Liver (tissue), 9 donors: Measurements from ENCODE around the gene FMN1. TPM values are rescaled to one million over a fixed set of nuclear protein-coding genes. Genes with fewer than 3 reads are reported as not detected.

Experiments
- DNase-seq: peaks from one replicate; pipeline ENCODE4 v3.0.0-alpha.2; 2017; ENCODE audit warnings: low spot score
- H3K27ac ChIP-seq, 2 donors: one replicate each; pipeline ENCODE4 v1.7.0; 2013; ENCODE audit warnings: inconsistent platforms in 2 of 2, low read length in 2 of 2, control low read depth in 1 of 2, low read depth in 1 of 2, mild to moderate bottlenecking in 1 of 2
- H3K27me3 ChIP-seq, 4 donors: one replicate each; pipeline versions ENCODE4 v1.6.1 to v1.7.0; 2013; ENCODE audit warnings: low read length in 3 of 4, inconsistent platforms in 1 of 4, mild to moderate bottlenecking in 1 of 4, moderate library complexity in 1 of 4; ENCODE audit not compliant: control insufficient read depth in 4 of 4, insufficient read depth in 4 of 4
- H3K36me3 ChIP-seq, 4 donors: one replicate each; pipeline versions ENCODE4 v1.6.1 to v1.7.0; 2013; ENCODE audit warnings: low read length in 3 of 4, mild to moderate bottlenecking in 3 of 4, low read depth in 1 of 4, moderate library complexity in 1 of 4; ENCODE audit not compliant: control insufficient read depth in 4 of 4, insufficient read depth in 3 of 4
- H3K4me1 ChIP-seq, 4 donors: one replicate each; pipeline versions ENCODE4 v1.6.1 to v1.7.0; 2013; ENCODE audit warnings: low read length in 3 of 4, mild to moderate bottlenecking in 3 of 4, moderate library complexity in 1 of 4; ENCODE audit not compliant: control insufficient read depth in 4 of 4, insufficient read depth in 4 of 4
- H3K4me3 ChIP-seq, 3 donors: one replicate each; pipeline versions ENCODE4 v1.6.1 to v1.7.0; 2013; ENCODE audit warnings: low read length in 3 of 3, control low read depth in 1 of 3, low read depth in 1 of 3, mild to moderate bottlenecking in 1 of 3
- H3K9ac ChIP-seq, 2 donors: one replicate each; pipeline ENCODE4 v1.7.0; 2013; ENCODE audit warnings: low read length in 2 of 2, mild to moderate bottlenecking in 2 of 2, moderate library complexity in 2 of 2, control low read depth in 1 of 2, low read depth in 1 of 2
- H3K9me3 ChIP-seq, 4 donors: one replicate each; pipeline versions ENCODE4 v1.6.1 to v1.7.0; 2013; ENCODE audit warnings: low read length in 3 of 4; ENCODE audit not compliant: control insufficient read depth in 4 of 4
- ATF3 ChIP-seq: IDR thresholded peaks from 2 replicates; pipeline ENCODE4 v1.6.1; 2016; ENCODE audit warnings: antibody characterized with exemption
- EGR1 ChIP-seq, 2 donors: IDR thresholded peaks; 2 replicates each; pipeline ENCODE4 v1.6.1; 2016 to 2018; ENCODE audit warnings: antibody characterized with exemption in 2 of 2, low read depth in 2 of 2
- FOXA1 ChIP-seq: IDR thresholded peaks from 2 replicates; pipeline ENCODE4 v1.6.1; 2016; ENCODE audit warnings: antibody characterized with exemption
- FOXA2 ChIP-seq: IDR thresholded peaks from 2 replicates; pipeline ENCODE4 v1.6.1; 2016; ENCODE audit warnings: antibody characterized with exemption
- GABPA ChIP-seq, 2 donors: IDR thresholded peaks in 1 of 2; conservative IDR thresholded peaks in 1 of 2; 2 replicates each; pipeline ENCODE4 v1.6.1; 2016; ENCODE audit warnings: antibody characterized with exemption in 2 of 2, mild to moderate bottlenecking in 1 of 2, moderate library complexity in 1 of 2
- HNF4A ChIP-seq, 2 donors: conservative IDR thresholded peaks; 2 replicates each; pipeline ENCODE4 v1.6.1; 2016; ENCODE audit warnings: antibody characterized with exemption in 2 of 2, mild to moderate bottlenecking in 2 of 2
- JUND ChIP-seq, 2 donors: IDR thresholded peaks; 2 replicates each; pipeline ENCODE4 v1.6.1; 2016; ENCODE audit warnings: antibody characterized with exemption in 2 of 2
- NR2F2 ChIP-seq: IDR thresholded peaks from 2 replicates; pipeline ENCODE4 v1.6.1; 2016; ENCODE audit warnings: antibody characterized with exemption
- RAD21 ChIP-seq, 2 donors: IDR thresholded peaks; 2 replicates each; pipeline ENCODE4 v1.6.1; 2016; ENCODE audit warnings: antibody characterized with exemption in 2 of 2, mild to moderate bottlenecking in 2 of 2
- REST ChIP-seq: IDR thresholded peaks from 2 replicates; pipeline ENCODE4 v1.6.1; 2016; ENCODE audit warnings: antibody characterized with exemption, mild to moderate bottlenecking
- SP1 ChIP-seq: IDR thresholded peaks from 2 replicates; pipeline ENCODE4 v1.6.1; 2018; ENCODE audit warnings: antibody characterized with exemption, mild to moderate bottlenecking
- TAF1 ChIP-seq: conservative IDR thresholded peaks from 2 replicates; pipeline ENCODE4 v1.6.1; 2016; ENCODE audit warnings: antibody characterized with exemption, mild to moderate bottlenecking
- YY1 ChIP-seq: IDR thresholded peaks from 2 replicates; pipeline ENCODE4 v1.6.1; 2016; ENCODE audit warnings: antibody characterized with exemption, mild to moderate bottlenecking
- WGBS: extraction: QIAGEN DNeasy Blood & Tissue Kit; methylation state at CpG from one replicate; pipeline ENCODE4 v1.1.7; 2013; 5-methylcytosine and 5-hydroxymethylcytosine counted together
- polyA plus RNA-seq, 2 donors: library from polyadenylated mRNA; stranded (reverse) in 1 of 2; unstranded in 1 of 2; fragments of 200-250 nt in 1 of 2; fragments of >200 nt in 1 of 2; fragmentation: Nextera tagmentation in 1 of 2; extraction: Ambion mirVana in 1 of 2; gene quantifications; one replicate each; pipeline versions ENCODE4 v1.2.1 to v1.2.3, GENCODE V29; 2013 to 2015
- total RNA-seq, 2 donors: library from RNA; depleted of rRNA; stranded (reverse); fragments of >200 nt; gene quantifications; one replicate each; pipeline ENCODE4 v1.2.3, GENCODE V29; 2014
- TF ChIP-seq, protein P1 (sequence below): fragments of 150-350 bp; IDR thresholded peaks from 2 replicates; pipeline ENCODE4 v1.5.1; 2017; ENCODE audit warnings: improper control_type of control experiment, low read depth, low read length; ENCODE audit not compliant: missing input control
- TF ChIP-seq, protein P2 (sequence below): IDR thresholded peaks from 2 replicates; pipeline ENCODE4 v1.6.1; 2016; ENCODE audit warnings: antibody characterized with exemption
- donor health status: healthy.
- donor health status: healthy.
- donor health status: healthy.
- donor health status: healthy.
- donor health status: healthy.

The FMN1 gene
- total and polyA plus RNA-seq, 4 donors: 0.21 to 5.4 (median 0.53) TPM

- DNase-seq: no peak
- Histone ChIP-seq H3K9ac (no peak overlapping the region), H3K9me3 (peaks cover 0 to 2% (median 0%) of the 10 kb centered on the region in 4 donors), H3K36me3 (no peaks in the 10 kb centered on the region), H3K27ac (no peak overlapping the region), H3K4me1 (no peaks in the 10 kb centered on the region), H3K27me3 (peaks cover 0 to 4% (median 1%) of the 10 kb centered on the region in 4 donors), H3K4me3 (no peak overlapping the region)
- 71% methylated on average over 4 of the region's 4 CpGs for WGBS
- no peak for TF ChIP-seq REST
- no peak for TF ChIP-seq ATF3
- TF ChIP-seq, protein P1, sequence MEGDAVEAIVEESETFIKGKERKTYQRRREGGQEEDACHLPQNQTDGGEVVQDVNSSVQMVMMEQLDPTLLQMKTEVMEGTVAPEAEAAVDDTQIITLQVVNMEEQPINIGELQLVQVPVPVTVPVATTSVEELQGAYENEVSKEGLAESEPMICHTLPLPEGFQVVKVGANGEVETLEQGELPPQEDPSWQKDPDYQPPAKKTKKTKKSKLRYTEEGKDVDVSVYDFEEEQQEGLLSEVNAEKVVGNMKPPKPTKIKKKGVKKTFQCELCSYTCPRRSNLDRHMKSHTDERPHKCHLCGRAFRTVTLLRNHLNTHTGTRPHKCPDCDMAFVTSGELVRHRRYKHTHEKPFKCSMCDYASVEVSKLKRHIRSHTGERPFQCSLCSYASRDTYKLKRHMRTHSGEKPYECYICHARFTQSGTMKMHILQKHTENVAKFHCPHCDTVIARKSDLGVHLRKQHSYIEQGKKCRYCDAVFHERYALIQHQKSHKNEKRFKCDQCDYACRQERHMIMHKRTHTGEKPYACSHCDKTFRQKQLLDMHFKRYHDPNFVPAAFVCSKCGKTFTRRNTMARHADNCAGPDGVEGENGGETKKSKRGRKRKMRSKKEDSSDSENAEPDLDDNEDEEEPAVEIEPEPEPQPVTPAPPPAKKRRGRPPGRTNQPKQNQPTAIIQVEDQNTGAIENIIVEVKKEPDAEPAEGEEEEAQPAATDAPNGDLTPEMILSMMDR: no peak
- TF ChIP-seq SP1: no peak
- TF ChIP-seq FOXA1: no peak
- no peak for TF ChIP-seq TAF1
- no peak for TF ChIP-seq JUND (IDR thresholded peaks at IDR 0.05)
- no peak for TF ChIP-seq RAD21 (IDR thresholded peaks at IDR 0.05)
- no peak for TF ChIP-seq GABPA (IDR thresholded peaks at IDR 0.05 in 1 of 2, conservative IDR thresholded peaks at IDR 0.05 in 1 of 2)
- TF ChIP-seq EGR1 (IDR thresholded peaks at IDR 0.05; ENCODE audit: low read depth in 2 of 2): no peak
These were observed 204.4 kb downstream of the FMN1 start for GRCh38 chr15:32990071-32990470.

GRCh38 chr15:32987067-32987466 lies 207.4 kb downstream of the FMN1 start:
- H3K9ac ChIP-seq: no peak overlapping the region
- H3K4me3 ChIP-seq: no peak overlapping the region
- peaks cover 0 to 2% (median 0%) of the 10 kb centered on the region in 4 donors for H3K9me3 ChIP-seq
- no peak overlapping the region for H3K27ac ChIP-seq
- DNase-seq: no peak
- TF ChIP-seq, protein P2, sequence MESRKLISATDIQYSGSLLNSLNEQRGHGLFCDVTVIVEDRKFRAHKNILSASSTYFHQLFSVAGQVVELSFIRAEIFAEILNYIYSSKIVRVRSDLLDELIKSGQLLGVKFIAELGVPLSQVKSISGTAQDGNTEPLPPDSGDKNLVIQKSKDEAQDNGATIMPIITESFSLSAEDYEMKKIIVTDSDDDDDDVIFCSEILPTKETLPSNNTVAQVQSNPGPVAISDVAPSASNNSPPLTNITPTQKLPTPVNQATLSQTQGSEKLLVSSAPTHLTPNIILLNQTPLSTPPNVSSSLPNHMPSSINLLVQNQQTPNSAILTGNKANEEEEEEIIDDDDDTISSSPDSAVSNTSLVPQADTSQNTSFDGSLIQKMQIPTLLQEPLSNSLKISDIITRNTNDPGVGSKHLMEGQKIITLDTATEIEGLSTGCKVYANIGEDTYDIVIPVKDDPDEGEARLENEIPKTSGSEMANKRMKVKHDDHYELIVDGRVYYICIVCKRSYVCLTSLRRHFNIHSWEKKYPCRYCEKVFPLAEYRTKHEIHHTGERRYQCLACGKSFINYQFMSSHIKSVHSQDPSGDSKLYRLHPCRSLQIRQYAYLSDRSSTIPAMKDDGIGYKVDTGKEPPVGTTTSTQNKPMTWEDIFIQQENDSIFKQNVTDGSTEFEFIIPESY: no peak
- TF ChIP-seq TAF1: no peak
- TF ChIP-seq, protein P1: no peak
- TF ChIP-seq JUND (IDR thresholded peaks at IDR 0.05): no peak
- no peak for TF ChIP-seq FOXA2
- no peak for TF ChIP-seq NR2F2
- TF ChIP-seq YY1: no peak
- no peak for TF ChIP-seq ATF3
- TF ChIP-seq FOXA1: no peak
- TF ChIP-seq RAD21 (IDR thresholded peaks at IDR 0.05): no peak
- no peak for TF ChIP-seq REST
- TF ChIP-seq HNF4A (conservative IDR thresholded peaks at IDR 0.05): no peak
- no peaks in the 10 kb centered on the region for H3K36me3 ChIP-seq
- peaks cover 0 to 7% (median 1%) of the 10 kb centered on the region in 4 donors for H3K27me3 ChIP-seq
- no peaks in the 10 kb centered on the region for H3K4me1 ChIP-seq
- WGBS: 81% methylated on average over 4 of the region's 4 CpGs
